Endodermal cell (in vitro differentiated cells): Measurements from ENCODE around the gene OR2L3. TPM values are rescaled to one million over a fixed set of nuclear protein-coding genes. Genes with fewer than 3 reads are reported as not detected.

Source experiments
- DNase-seq: peaks from one replicate; pipeline ENCODE4 v3.0.0-alpha.2; 2017
- H3K27ac ChIP-seq: 2 replicates; pipeline ENCODE4 v1.5.1; 2013; ENCODE audit warnings: mild to moderate bottlenecking, low read depth, low read length, moderate library complexity
- H3K27me3 ChIP-seq: 2 replicates; pipeline ENCODE4 v1.6.1; 2013; ENCODE audit warnings: mild to moderate bottlenecking, low read length, moderate library complexity; ENCODE audit not compliant: insufficient read depth, control insufficient read depth, poor library complexity, severe bottlenecking
- H3K36me3 ChIP-seq: 2 replicates; pipeline ENCODE4 v1.7.0; 2013; ENCODE audit warnings: mild to moderate bottlenecking, low read length, moderate library complexity; ENCODE audit not compliant: control insufficient read depth, insufficient read depth
- H3K4me1 ChIP-seq: one replicate; pipeline ENCODE4 v1.7.0; 2013; ENCODE audit warnings: low read length; ENCODE audit not compliant: control insufficient read depth, insufficient read depth
- H3K4me3 ChIP-seq: 2 replicates; pipeline ENCODE4 v1.5.1; 2013; ENCODE audit warnings: mild to moderate bottlenecking, low read length, moderate library complexity
- H3K9ac ChIP-seq: 2 replicates; pipeline ENCODE4 v1.6.1; 2013; ENCODE audit warnings: mild to moderate bottlenecking, low read length, moderate library complexity; ENCODE audit not compliant: poor library complexity, severe bottlenecking; ENCODE audit errors: extremely low read depth
- H3K9me3 ChIP-seq: 2 replicates; pipeline ENCODE4 v1.6.1; 2013; ENCODE audit warnings: mild to moderate bottlenecking, low read length, moderate library complexity; ENCODE audit not compliant: control insufficient read depth
- H3K27ac Mint-ChIP-seq: 2 replicates; pipeline ENCODE4 v1.8.0; 2020; ENCODE audit warnings: mixed read lengths
- H3K27me3 Mint-ChIP-seq: 2 replicates; pipeline ENCODE4 v1.8.0; 2021; ENCODE audit warnings: mild to moderate bottlenecking, mixed read lengths; ENCODE audit not compliant: insufficient read depth
- H3K36me3 Mint-ChIP-seq: 2 replicates; pipeline ENCODE4 v1.8.0; 2020; ENCODE audit warnings: low read depth, mixed read lengths
- H3K4me1 Mint-ChIP-seq: 2 replicates; pipeline ENCODE4 v1.8.0; 2020; ENCODE audit warnings: mixed read lengths
- H3K4me3 Mint-ChIP-seq: 2 replicates; pipeline ENCODE4 v1.8.0; 2020; ENCODE audit warnings: mild to moderate bottlenecking, moderate library complexity, mixed read lengths
- H3K9me3 Mint-ChIP-seq: 2 replicates; pipeline ENCODE4 v1.8.0; 2020; ENCODE audit warnings: mild to moderate bottlenecking, mixed read lengths
- WGBS, 2 experiments: methylation state at CpG; one replicate each; pipeline versions ENCODE4 v1.1.5 to v1.1.7; 2013; ENCODE audit warnings: missing lambda C conversion rate in 2 of 2, mixed read lengths in 1 of 2; ENCODE audit not compliant: insufficient coverage in 1 of 2, insufficient read length in 1 of 2; 5-methylcytosine and 5-hydroxymethylcytosine counted together
- total RNA-seq, 2 donors: library from RNA; stranded (reverse); fragmentation: NEBNext Ultra II Directional in 1 of 2; extraction: Animal tissue kit (Norgen Biotek cat#: 25700) in 1 of 2; gene quantifications; 2 replicates in 1 of 2; 3 replicates in 1 of 2; pipeline ENCODE4 v1.2.1, GENCODE V29; 2021
- TF ChIP-seq, protein P1 (sequence below): fragments of 200-600 bp; sonication (generic); conservative IDR thresholded peaks from 2 replicates; pipeline ENCODE4 v1.5.0; 2021; ENCODE audit warnings: antibody characterized with exemption, mild to moderate bottlenecking

Gene OR2L3
- total RNA-seq, 2 donors from 2014 or later = not detected

DNA sequence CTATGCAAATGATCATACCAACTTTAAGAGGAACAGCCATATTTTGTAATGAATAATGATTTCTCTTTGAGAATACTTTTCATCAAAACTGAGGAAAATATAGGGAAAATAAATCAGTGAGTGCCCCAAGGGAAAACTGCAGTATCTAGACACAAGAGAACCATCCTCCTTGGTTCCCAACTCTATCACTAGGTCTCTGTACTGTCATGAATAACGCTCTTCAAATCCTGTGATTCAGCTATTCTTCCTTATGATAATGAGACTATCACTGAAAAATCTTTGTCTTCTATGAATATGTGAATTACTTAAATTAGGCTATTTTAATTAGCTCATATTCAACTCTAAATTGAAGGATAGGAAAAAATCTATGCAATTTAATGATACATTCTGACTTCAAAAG, 30.8 kb upstream of the OR2L3 start:
- 67% methylated on average over 1 of the region's 1 CpG; no CpG with 5 or more reads in 1 of the 2 experiments for WGBS, 2 experiments
- peaks cover 73% of the 10 kb centered on the region for H3K9me3 ChIP-seq
- no peaks in the 10 kb centered on the region for H3K4me1 Mint-ChIP-seq

DNA sequence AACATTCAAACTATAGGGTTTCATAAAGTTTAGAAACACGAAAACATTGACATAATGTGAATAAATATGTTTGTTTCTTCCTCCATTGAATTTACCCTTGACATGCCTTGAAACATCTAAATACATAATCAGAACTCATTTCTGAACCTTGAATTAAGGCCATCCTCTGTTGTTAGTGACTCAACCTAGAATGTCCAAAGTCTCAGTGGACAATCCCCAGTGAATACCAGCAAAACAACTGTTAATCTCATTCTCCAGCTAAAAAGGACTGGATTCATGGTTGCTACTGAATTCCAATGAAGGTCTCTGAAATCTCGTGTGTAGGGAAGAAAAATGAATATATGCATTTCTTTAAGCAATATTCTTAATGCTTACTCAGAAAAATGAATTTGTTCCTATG, 16.9 kb upstream of the OR2L3 start, which contains the start of gene OR2L2:
OR2L2 (plus strand) TSS at position 301 of the 400 bp plus-strand sequence. CDS start 8,198 bp downstream, outside the sequence.
- no peaks in the 10 kb centered on the region for H3K36me3 ChIP-seq
- no peak within 1 kb of the TSS for H3K4me3 ChIP-seq
- no peaks in the 10 kb centered on the region for H3K27me3 ChIP-seq
- TF ChIP-seq, protein P1, sequence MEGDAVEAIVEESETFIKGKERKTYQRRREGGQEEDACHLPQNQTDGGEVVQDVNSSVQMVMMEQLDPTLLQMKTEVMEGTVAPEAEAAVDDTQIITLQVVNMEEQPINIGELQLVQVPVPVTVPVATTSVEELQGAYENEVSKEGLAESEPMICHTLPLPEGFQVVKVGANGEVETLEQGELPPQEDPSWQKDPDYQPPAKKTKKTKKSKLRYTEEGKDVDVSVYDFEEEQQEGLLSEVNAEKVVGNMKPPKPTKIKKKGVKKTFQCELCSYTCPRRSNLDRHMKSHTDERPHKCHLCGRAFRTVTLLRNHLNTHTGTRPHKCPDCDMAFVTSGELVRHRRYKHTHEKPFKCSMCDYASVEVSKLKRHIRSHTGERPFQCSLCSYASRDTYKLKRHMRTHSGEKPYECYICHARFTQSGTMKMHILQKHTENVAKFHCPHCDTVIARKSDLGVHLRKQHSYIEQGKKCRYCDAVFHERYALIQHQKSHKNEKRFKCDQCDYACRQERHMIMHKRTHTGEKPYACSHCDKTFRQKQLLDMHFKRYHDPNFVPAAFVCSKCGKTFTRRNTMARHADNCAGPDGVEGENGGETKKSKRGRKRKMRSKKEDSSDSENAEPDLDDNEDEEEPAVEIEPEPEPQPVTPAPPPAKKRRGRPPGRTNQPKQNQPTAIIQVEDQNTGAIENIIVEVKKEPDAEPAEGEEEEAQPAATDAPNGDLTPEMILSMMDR = no peak
- no peaks in the 10 kb centered on the region for H3K4me1 ChIP-seq
- peaks cover 75% of the 10 kb centered on the region for H3K9me3 ChIP-seq
- no peak within 1 kb of the TSS for H3K4me3 Mint-ChIP-seq
- no peak within 1 kb of the TSS for H3K9ac ChIP-seq
- no peak within 1 kb of the TSS for H3K27ac Mint-ChIP-seq
- H3K27me3 Mint-ChIP-seq = peaks cover 1% of the 10 kb centered on the region
- no peaks in the 10 kb centered on the region for H3K4me1 Mint-ChIP-seq
- H3K36me3 Mint-ChIP-seq = peaks cover 2% of the 10 kb centered on the region
- peaks cover 74% of the 10 kb centered on the region for H3K9me3 Mint-ChIP-seq
- no peak for DNase-seq
- 57% methylated on average over 2 of the region's 2 CpGs; no CpG with 5 or more reads in 1 of the 2 experiments for WGBS, 2 experiments
- H3K27ac ChIP-seq = no peak within 1 kb of the TSS

More for the DNA sequence above, 30.8 kb upstream of the OR2L3 start:
- Mint-ChIP-seq H3K4me3 (no peak overlapping the region), H3K9me3 (peaks cover 75% of the 10 kb centered on the region), H3K36me3 (no peaks in the 10 kb centered on the region), H3K27ac (no peak overlapping the region), H3K27me3 (no peaks in the 10 kb centered on the region)
- Histone ChIP-seq H3K4me3 (no peak overlapping the region), H3K36me3 (no peaks in the 10 kb centered on the region), H3K27me3 (no peaks in the 10 kb centered on the region), H3K9ac (no peak overlapping the region), H3K27ac (no peak overlapping the region), H3K4me1 (no peaks in the 10 kb centered on the region)
- DNase-seq = no peak
- TF ChIP-seq, protein P1 = no peak

DNA sequence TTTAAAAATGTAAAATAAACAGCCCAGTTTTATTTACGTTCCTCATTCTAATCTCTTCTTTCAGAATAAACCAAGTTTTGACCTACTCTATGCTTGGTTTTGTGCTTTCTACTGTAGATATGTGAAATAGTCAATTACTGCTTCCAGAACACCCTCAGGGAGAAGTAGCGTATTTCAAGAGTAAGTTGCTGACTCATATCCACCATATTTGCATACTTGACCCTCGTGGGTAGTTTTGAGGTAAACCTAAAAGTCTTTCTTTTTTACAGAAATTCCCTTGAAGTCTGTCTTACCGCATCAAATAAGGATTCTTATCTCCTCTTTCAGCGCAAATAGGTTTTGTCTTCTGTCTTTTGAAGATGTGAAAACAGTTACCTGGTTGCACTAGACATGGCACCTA, 1.4 kb upstream of the OR2L3 start:
- no peak for DNase-seq
- Mint-ChIP-seq H3K4me1 (no peaks in the 10 kb centered on the region), H3K27me3 (no peaks in the 10 kb centered on the region), H3K4me3 (no peak overlapping the region), H3K27ac (no peak overlapping the region), H3K36me3 (no peaks in the 10 kb centered on the region), H3K9me3 (peaks cover 74% of the 10 kb centered on the region)
- Histone ChIP-seq H3K27me3 (no peaks in the 10 kb centered on the region), H3K36me3 (no peaks in the 10 kb centered on the region), H3K4me1 (no peaks in the 10 kb centered on the region), H3K9me3 (peaks cover 62% of the 10 kb centered on the region), H3K9ac (no peak overlapping the region), H3K27ac (no peak overlapping the region), H3K4me3 (peak overlapping the region; percentile 62)
- 22 to 72% methylated on average over 1 to 5 of the region's 5 CpGs for WGBS, 2 experiments
- TF ChIP-seq, protein P1 = no peak
